Measurements from ENCODE around the gene ALKBH1.

DNA sequence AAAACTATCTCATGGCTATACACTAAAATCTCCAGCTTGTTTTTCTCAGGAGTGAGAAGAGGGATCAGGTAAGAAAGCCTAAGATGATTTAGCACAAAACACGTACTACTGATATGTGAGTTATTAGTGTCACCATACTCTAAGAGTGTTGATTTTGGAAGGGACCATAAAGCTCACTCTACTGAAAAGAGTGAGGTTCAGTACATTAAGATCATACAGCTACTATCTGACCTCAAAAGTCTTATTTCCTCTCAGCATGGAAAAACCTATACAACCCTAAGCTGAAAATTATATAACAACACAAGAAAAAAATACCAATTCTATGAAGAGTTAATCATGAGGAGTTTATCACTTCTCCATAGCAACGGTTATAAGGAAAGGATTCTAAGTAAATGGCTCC, 33.6 kb upstream of the ALKBH1 start:
- TF ChIP-seq CTCF (IDR thresholded peaks at IDR 0.05): no peak
- TF ChIP-seq POLR2AphosphoS5 (IDR thresholded peaks at IDR 0.05): no peak
- no peak for TF ChIP-seq POLR2A (IDR thresholded peaks at IDR 0.05)

Measured in prostate gland (tissue), 2 donors.